D721Med (cell line): ENCODE results near the gene HIVEP3.

Experiments
- DNase-seq: peaks from one replicate; pipeline ENCODE4 v3.0.0; 2011; ENCODE audit warnings: low spot score; ENCODE audit not compliant: insufficient read length
- FAIRE-seq: peaks from 2 replicates; lab custom pipeline; 2011; peaks lifted over from hg19 to GRCh38; lab: Jason Lieb, UNC
- TF ChIP-seq, protein P1 (sequence below): IDR thresholded peaks from 2 replicates; pipeline ENCODE4 v1.5.1; 2012; ENCODE audit warnings: mild to moderate bottlenecking, control low read depth; ENCODE audit not compliant: insufficient read depth; ENCODE audit errors: missing control alignments

HIVEP3 gene

DNA sequence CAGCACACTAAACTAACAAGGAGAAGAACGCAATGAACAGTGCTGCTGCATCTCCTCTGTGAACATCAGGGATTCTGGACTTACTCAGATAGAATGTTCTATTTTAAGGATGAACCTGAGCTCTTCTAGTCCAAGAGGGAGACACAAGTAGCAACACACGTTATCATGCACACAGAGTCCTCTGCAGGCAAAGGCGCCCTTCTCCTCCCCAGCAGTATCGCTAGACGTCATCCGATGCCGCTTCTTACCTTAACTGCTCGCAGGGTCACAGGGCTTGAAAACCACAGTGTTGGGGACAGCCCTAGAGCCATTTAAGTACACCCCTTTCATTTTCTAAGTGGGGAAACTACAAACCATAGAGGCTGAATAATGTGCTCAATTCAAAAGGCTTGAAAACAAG, 74.5 kb downstream of the HIVEP3 start:
- no peak for DNase-seq
- FAIRE-seq = no peak
- TF ChIP-seq, protein P1, sequence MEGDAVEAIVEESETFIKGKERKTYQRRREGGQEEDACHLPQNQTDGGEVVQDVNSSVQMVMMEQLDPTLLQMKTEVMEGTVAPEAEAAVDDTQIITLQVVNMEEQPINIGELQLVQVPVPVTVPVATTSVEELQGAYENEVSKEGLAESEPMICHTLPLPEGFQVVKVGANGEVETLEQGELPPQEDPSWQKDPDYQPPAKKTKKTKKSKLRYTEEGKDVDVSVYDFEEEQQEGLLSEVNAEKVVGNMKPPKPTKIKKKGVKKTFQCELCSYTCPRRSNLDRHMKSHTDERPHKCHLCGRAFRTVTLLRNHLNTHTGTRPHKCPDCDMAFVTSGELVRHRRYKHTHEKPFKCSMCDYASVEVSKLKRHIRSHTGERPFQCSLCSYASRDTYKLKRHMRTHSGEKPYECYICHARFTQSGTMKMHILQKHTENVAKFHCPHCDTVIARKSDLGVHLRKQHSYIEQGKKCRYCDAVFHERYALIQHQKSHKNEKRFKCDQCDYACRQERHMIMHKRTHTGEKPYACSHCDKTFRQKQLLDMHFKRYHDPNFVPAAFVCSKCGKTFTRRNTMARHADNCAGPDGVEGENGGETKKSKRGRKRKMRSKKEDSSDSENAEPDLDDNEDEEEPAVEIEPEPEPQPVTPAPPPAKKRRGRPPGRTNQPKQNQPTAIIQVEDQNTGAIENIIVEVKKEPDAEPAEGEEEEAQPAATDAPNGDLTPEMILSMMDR = no peak

DNA sequence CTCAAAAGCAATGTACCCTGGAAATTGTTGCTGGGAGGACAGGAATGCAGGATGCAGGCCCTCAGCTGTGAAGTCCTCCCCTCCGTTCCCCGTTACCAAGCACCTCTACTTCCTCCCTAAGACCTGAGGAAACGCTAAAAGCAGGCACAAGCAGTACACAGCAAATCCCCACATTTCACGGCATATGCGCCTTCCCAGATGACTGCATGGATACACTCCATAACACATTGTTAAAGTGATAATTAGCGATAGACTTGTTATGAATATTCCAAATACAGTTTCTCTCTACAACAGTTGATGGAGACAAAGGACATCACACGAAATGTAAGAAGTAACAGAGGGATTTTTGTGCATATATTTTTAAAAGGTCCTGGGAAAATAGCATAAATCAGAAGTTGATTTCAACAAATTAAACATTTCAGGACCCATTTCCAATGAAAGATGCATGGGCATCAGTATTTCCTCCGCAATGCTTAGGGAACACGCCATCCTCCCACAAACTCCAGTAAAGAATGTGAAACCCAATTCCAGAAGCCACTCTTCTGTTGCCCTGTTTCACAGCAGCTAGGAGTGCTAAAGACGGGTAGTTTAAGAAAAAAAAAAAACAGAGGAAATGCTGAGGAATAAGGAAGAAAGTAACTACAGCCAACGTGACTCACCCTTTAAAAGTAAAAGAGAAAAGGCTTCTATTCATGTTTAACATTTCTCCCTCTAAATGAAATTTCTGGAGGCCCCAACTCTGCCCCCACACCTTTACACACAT, 75.5 kb downstream of the HIVEP3 start:
- FAIRE-seq = no peak
- TF ChIP-seq, protein P1 = no peak
- no peak for DNase-seq

DNA sequence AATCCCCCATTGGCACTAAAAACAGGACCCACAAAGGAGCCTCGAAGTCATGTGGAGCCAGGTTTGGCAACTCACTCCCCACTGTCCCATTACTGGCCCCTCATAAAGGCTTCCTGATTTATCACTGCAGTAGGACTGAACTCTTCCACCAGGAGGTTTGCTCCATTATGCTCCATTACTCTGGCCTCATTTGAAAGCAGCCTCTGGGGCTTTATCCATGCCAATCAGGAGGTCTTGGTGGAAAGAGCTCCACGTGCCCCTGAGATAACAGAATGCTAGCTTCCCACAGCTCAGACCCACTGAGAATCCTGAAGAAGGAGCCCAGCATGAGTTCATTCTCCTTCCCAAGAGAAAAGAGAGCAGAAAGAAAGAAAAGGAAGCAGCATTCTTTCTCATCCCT, 76.4 kb downstream of the HIVEP3 start:
- FAIRE-seq (no peak), DNase-seq (no peak)
- TF ChIP-seq, protein P1 = no peak

DNA sequence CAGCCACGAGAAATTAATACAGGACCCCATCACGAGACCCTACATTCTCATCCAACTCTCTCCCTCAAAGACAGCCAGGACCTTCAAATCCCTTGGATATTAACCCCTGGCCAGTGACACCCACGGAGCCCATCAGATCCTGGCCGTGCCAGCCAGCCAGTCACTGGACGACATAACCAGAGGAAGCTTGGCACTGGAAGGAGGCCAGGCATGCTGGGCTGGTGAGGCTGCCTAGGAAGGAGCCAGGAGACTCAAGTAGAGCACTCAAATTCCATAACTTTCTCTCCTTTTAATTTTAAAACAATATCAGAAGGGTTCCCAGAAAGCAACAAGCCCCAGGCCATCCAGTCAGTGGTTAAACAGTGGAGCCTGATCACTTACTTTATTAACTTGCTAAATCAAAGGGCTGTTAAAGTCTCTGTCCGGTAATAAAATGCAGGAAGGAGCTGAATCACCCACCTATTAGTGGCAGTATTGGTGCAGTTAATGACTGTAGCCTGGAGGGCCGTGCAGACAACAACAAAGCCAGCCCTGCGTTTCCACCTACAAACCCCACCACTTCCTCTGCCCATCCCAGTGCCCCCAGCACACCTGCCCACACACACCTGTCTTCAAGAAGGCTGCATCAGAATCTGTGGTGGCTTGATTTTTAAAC, 78.0 kb downstream of the HIVEP3 start:
- FAIRE-seq = no peak
- TF ChIP-seq, protein P1 = no peak
- no peak for DNase-seq

DNA sequence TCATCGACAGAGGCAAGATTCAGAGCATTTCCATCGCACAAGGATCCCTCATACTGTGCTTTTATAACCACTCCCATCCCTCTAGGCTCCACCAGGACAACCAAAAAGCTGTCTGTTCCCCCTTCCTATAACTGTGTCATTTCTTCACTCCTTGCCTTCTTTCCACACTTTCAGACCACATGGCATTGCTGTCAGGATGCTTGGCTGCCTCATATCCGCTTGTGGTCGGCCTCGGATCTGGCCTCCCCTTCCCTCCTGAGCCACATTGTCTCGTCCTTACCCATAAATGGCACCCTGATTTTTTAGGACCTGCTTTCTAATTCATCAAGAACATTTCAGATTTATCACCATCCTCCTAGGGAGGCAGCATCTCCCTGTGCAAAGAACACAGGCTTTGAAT, 80.5 kb downstream of the HIVEP3 start:
- TF ChIP-seq, protein P1 = no peak
- FAIRE-seq (no peak), DNase-seq (no peak)

DNA sequence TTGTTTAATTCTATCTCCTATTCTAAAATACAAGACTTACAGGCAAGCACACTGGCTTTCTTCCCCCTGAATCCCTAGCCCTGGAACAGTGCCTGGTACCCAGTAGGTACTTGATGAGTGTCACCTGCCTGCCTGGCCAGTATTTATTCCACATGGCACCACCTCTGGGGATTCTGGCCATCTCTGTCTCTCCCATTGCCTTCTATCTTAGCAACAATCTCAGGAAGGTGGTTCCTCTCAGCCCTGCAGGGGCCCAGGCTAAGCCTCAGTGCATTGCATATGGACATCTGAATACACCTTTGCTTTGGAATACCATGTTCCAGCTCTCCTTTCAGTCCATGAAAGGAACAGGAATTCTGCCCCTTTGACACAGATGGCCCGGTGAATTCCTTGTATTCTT, 81.0 kb downstream of the HIVEP3 start:
- TF ChIP-seq, protein P1 = no peak
- FAIRE-seq (no peak), DNase-seq (no peak)

DNA sequence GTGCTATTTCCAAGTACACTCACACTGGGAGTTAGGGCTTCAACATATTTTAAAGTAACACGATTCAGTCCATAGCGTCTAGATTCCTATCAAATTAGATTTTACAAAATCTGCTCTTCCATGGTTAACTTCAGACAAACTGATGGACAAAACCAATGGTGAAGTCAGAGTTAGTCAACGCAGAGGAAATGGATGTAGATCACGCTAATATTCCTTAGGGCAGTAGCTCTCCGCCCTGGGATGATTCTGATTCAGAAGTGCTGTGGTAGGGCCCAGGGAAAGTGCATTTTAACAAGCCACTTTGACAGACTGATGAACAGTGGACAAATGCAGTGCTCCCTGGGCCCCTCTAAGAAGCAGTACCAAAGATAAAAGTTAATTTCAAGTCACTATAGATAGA, 83.2 kb downstream of the HIVEP3 start:
- TF ChIP-seq, protein P1 = no peak
- DNase-seq (no peak), FAIRE-seq (no peak)
